D721Med (cell line): ENCODE data around the gene FILIP1L.

Source experiments
- DNase-seq: peaks from one replicate; pipeline ENCODE4 v3.0.0; 2011; ENCODE audit warnings: low spot score; ENCODE audit not compliant: insufficient read length
- FAIRE-seq: peaks from 2 replicates; lab custom pipeline; 2011; peaks lifted over from hg19 to GRCh38; lab: Jason Lieb, UNC
- CTCF ChIP-seq: IDR thresholded peaks from 2 replicates; pipeline ENCODE4 v1.5.1; 2012; ENCODE audit warnings: mild to moderate bottlenecking, control low read depth; ENCODE audit not compliant: insufficient read depth; ENCODE audit errors: missing control alignments

FILIP1L gene

GRCh38 chr3:100155128-100155527, 40.8 kb upstream of the FILIP1L start:
- no peak for FAIRE-seq
- no peak for TF ChIP-seq CTCF
- no peak for DNase-seq

GRCh38 chr3:100154171-100154570, 39.9 kb upstream of the FILIP1L start:
- FAIRE-seq = no peak
- no peak for TF ChIP-seq CTCF
- DNase-seq = no peak

GRCh38 chr3:100151024-100151707, 36.9 kb upstream of the FILIP1L start:
- FAIRE-seq (no peak), DNase-seq (no peak)
- no peak for TF ChIP-seq CTCF

GRCh38 chr3:100150473-100150872, 36.2 kb upstream of the FILIP1L start:
- no peak for FAIRE-seq
- no peak for TF ChIP-seq CTCF
- DNase-seq = no peak

GRCh38 chr3:100149713-100150415, 35.6 kb upstream of the FILIP1L start:
- TF ChIP-seq CTCF = no peak
- no peak for FAIRE-seq

GRCh38 chr3:100149130-100149529, 34.8 kb upstream of the FILIP1L start:
- TF ChIP-seq CTCF = no peak
- FAIRE-seq = no peak

More at GRCh38 chr3:100149713-100150415, 35.6 kb upstream of the FILIP1L start:
- no peak for DNase-seq

More at GRCh38 chr3:100149130-100149529, 34.8 kb upstream of the FILIP1L start:
- no peak for DNase-seq
